ENCODE measurements around the gene MTTP. TPM values are rescaled to one million over a fixed set of nuclear protein-coding genes. Genes with fewer than 3 reads are reported as not detected.

Gene MTTP
- total RNA-seq, 1 donor, result not detected

GRCh38 chr4:99644453-99644852, 69.8 kb downstream of the MTTP start:
- no peak overlapping the region for H3K4me3 ChIP-seq (ENCODE audit: low read depth, low read length)
- no peak for DNase-seq (ENCODE audit: low read depth)
- TF ChIP-seq CTCF (IDR thresholded peaks at IDR 0.05; ENCODE audit: insufficient read depth, low read depth, low read length), result no peak

GRCh38 chr4:99645036-99645435, 70.4 kb downstream of the MTTP start:
- no peak overlapping the region for H3K4me3 ChIP-seq (ENCODE audit: low read depth, low read length)
- no peak for TF ChIP-seq CTCF (IDR thresholded peaks at IDR 0.05; ENCODE audit: insufficient read depth, low read depth, low read length)
- DNase-seq (ENCODE audit: low read depth), result no peak

- no peak for DNase-seq (ENCODE audit: low read depth)
Observed at GRCh38 chr4:99645638-99646037, 71.0 kb downstream of the MTTP start.

GRCh38 chr4:99647071-99647470, 72.4 kb downstream of the MTTP start:
- no peak for DNase-seq (ENCODE audit: low read depth)
- TF ChIP-seq CTCF (IDR thresholded peaks at IDR 0.05; ENCODE audit: insufficient read depth, low read depth, low read length), result no peak
- H3K4me3 ChIP-seq (ENCODE audit: low read depth, low read length), result no peak overlapping the region

More at GRCh38 chr4:99645638-99646037, 71.0 kb downstream of the MTTP start:
- no peak for TF ChIP-seq CTCF (IDR thresholded peaks at IDR 0.05; ENCODE audit: insufficient read depth, low read depth, low read length)
- H3K4me3 ChIP-seq (ENCODE audit: low read depth, low read length), result no peak overlapping the region

- no peak for TF ChIP-seq CTCF (IDR thresholded peaks at IDR 0.05; ENCODE audit: insufficient read depth, low read depth, low read length)
- no peak overlapping the region for H3K4me3 ChIP-seq (ENCODE audit: low read depth, low read length)
- DNase-seq (ENCODE audit: low read depth), result no peak
Observed at GRCh38 chr4:99648321-99648720, 73.7 kb downstream of the MTTP start.

- no peak for DNase-seq (ENCODE audit: low read depth)
- no peak for TF ChIP-seq CTCF (IDR thresholded peaks at IDR 0.05; ENCODE audit: insufficient read depth, low read depth, low read length)
- no peak overlapping the region for H3K4me3 ChIP-seq (ENCODE audit: low read depth, low read length)
Observed at GRCh38 chr4:99649208-99649607, 74.6 kb downstream of the MTTP start.

GRCh38 chr4:99649778-99650177, 75.2 kb downstream of the MTTP start:
- no peak for DNase-seq (ENCODE audit: low read depth)
- H3K4me3 ChIP-seq (ENCODE audit: low read depth, low read length), result no peak overlapping the region
- no peak for TF ChIP-seq CTCF (IDR thresholded peaks at IDR 0.05; ENCODE audit: insufficient read depth, low read depth, low read length)
